Measurements from ENCODE around the gene RETSAT.
"Not testable (repeated sequence)": the region's sequence is repeated elsewhere in the genome, so short reads cannot be mapped to it uniquely, and the experiment has no call there.

The RETSAT gene

GRCh38 chr2:85380048-85380447, 25.7 kb upstream of the RETSAT start:
- in situ Hi-C loops (cut with MboI; ENCODE audit: low sequenced_read_pairs), result no loop called here

- in situ Hi-C loops (cut with MboI; ENCODE audit: low sequenced_read_pairs), result no loop called here
Observed at GRCh38 chr2:85378257-85378656, 23.9 kb upstream of the RETSAT start.

- in situ Hi-C loops (cut with MboI; ENCODE audit: low sequenced_read_pairs), result no loop called here
Observed at GRCh38 chr2:85377083-85377482, 22.8 kb upstream of the RETSAT start.

- in situ Hi-C loops (cut with MboI; ENCODE audit: low sequenced_read_pairs), result no loop called here
Observed at GRCh38 chr2:85376291-85377065, 22.1 kb upstream of the RETSAT start.

GRCh38 chr2:85371045-85371444, 16.7 kb upstream of the RETSAT start:
- in situ Hi-C loops (cut with MboI; ENCODE audit: low sequenced_read_pairs), result no loop called here

- in situ Hi-C loops (cut with MboI; ENCODE audit: low sequenced_read_pairs), result no loop called here
Observed at GRCh38 chr2:85369500-85369899, 15.2 kb upstream of the RETSAT start.

- in situ Hi-C loops (cut with MboI; ENCODE audit: low sequenced_read_pairs), result no loop called here
Observed at GRCh38 chr2:85368921-85369320, 14.6 kb upstream of the RETSAT start.

GRCh38 chr2:85367180-85367579, 12.9 kb upstream of the RETSAT start:
- in situ Hi-C loops (cut with MboI; ENCODE audit: low sequenced_read_pairs), result no loop called here

- in situ Hi-C loops (cut with MboI; ENCODE audit: low sequenced_read_pairs), result not testable (repeated sequence)
Observed at GRCh38 chr2:85362653-85363387, 8.5 kb upstream of the RETSAT start.

- in situ Hi-C loops (cut with MboI; ENCODE audit: low sequenced_read_pairs), result no loop called here
Observed at GRCh38 chr2:85357736-85358135, 3.4 kb upstream of the RETSAT start.

- in situ Hi-C loops (cut with MboI; ENCODE audit: low sequenced_read_pairs), result no loop called here
Observed at GRCh38 chr2:85356186-85356585, 1.9 kb upstream of the RETSAT start.

- in situ Hi-C loops (cut with MboI; ENCODE audit: low sequenced_read_pairs), result no loop called here
Observed at GRCh38 chr2:85355521-85355920, 1.2 kb upstream of the RETSAT start.

GRCh38 chr2:85355073-85355410, 714 bp upstream of the RETSAT start:
- in situ Hi-C loops (cut with MboI; ENCODE audit: low sequenced_read_pairs), result no loop called here

GRCh38 chr2:85353876-85354285, 447 bp downstream of the RETSAT start:
- in situ Hi-C loops (cut with MboI; ENCODE audit: low sequenced_read_pairs), result no loop called here

- in situ Hi-C loops (cut with MboI; ENCODE audit: low sequenced_read_pairs), result no loop called here
Observed at GRCh38 chr2:85347599-85347998, 6.7 kb downstream of the RETSAT start.

GRCh38 chr2:85344356-85344954, 9.9 kb downstream of the RETSAT start:
- in situ Hi-C loops (cut with MboI; ENCODE audit: low sequenced_read_pairs), result no loop called here

GRCh38 chr2:85343207-85343895, 11.0 kb downstream of the RETSAT start:
- in situ Hi-C loops (cut with MboI; ENCODE audit: low sequenced_read_pairs), result not testable (repeated sequence)

- in situ Hi-C loops (cut with MboI; ENCODE audit: low sequenced_read_pairs), result no loop called here
Observed at GRCh38 chr2:85342156-85342555, 12.2 kb downstream of the RETSAT start.

GRCh38 chr2:85341269-85342029, 12.9 kb downstream of the RETSAT start:
- in situ Hi-C loops (cut with MboI; ENCODE audit: low sequenced_read_pairs), result no loop called here

GRCh38 chr2:85340034-85340892, 14.1 kb downstream of the RETSAT start:
- in situ Hi-C loops (cut with MboI; ENCODE audit: low sequenced_read_pairs), result no loop called here
